Caco-2 (cell line): Measurements from ENCODE around the gene ZNF511. TPM values are rescaled to one million over a fixed set of nuclear protein-coding genes. Genes with fewer than 3 reads are reported as not detected.

Experiments
- BruUV-seq: library from RNA; stranded (reverse); fragments of 400-500 nt; replicated peaks from 2 replicates; lab custom pipeline; 2021; lab: Mats Ljungman, UMichigan
- CTCF ChIA-PET: fragments of 300-600 bp; sonication (Branson Sonifier 250); formaldehyde crosslinking; loops from one replicate; lab custom pipeline; 2022; ENCODE audit warnings: antibody characterized with exemption; lab: Charles Lee
- POLR2A ChIA-PET: fragments of 300-600 bp; sonication (Branson Sonifier 250); formaldehyde crosslinking; loops from one replicate; lab custom pipeline; 2022; ENCODE audit warnings: antibody characterized with exemption; lab: Charles Lee
- DNase-seq, 2 experiments: peaks; one replicate each; pipeline versions ENCODE4 v3.0.0 to v3.0.0-alpha.2; 2020 to 2022
- H3K27me3 ChIP-seq: replicated peaks from 2 replicates; pipeline ENCODE4 v1.6.0; 2011; ENCODE audit warnings: low read length; ENCODE audit not compliant: control insufficient read depth, insufficient read depth
- H3K36me3 ChIP-seq: 2 replicates; pipeline ENCODE4 v1.5.1; 2011; ENCODE audit warnings: low read length; ENCODE audit not compliant: control insufficient read depth, insufficient read depth
- H3K4me1 ChIP-seq: fragments of 250-450 bp; sonication (Bioruptor Pico); 2 replicates; pipeline ENCODE4 v1.5.1; 2020; ENCODE audit warnings: mild to moderate bottlenecking
- H3K4me3 ChIP-seq: 2 replicates; pipeline ENCODE4 v1.5.1; 2011; ENCODE audit warnings: low read depth, mild to moderate bottlenecking, control low read depth, low read length
- H3K9me3 ChIP-seq: fragments of 250-450 bp; sonication (Bioruptor Pico); 2 replicates; pipeline ENCODE4 v1.5.1; 2020; ENCODE audit warnings: mild to moderate bottlenecking, moderate library complexity
- H3K27ac Mint-ChIP-seq: one replicate; pipeline ENCODE4 v1.8.0; 2022; ENCODE audit warnings: mixed read lengths; ENCODE audit not compliant: unreplicated experiment
- H3K27me3 Mint-ChIP-seq: one replicate; pipeline ENCODE4 v1.8.0; 2022; ENCODE audit warnings: mixed read lengths; ENCODE audit not compliant: insufficient read depth, unreplicated experiment
- H3K36me3 Mint-ChIP-seq: one replicate; pipeline ENCODE4 v1.8.0; 2022; ENCODE audit warnings: mild to moderate bottlenecking, mixed read lengths; ENCODE audit not compliant: insufficient read depth, unreplicated experiment
- H3K4me1 Mint-ChIP-seq: one replicate; pipeline ENCODE4 v1.8.0; 2022; ENCODE audit warnings: low read depth, mixed read lengths; ENCODE audit not compliant: unreplicated experiment
- H3K4me3 Mint-ChIP-seq: one replicate; pipeline ENCODE4 v1.8.0; 2022; ENCODE audit warnings: mild to moderate bottlenecking, moderate library complexity, mixed read lengths; ENCODE audit not compliant: unreplicated experiment
- H3K9me3 Mint-ChIP-seq: one replicate; pipeline ENCODE4 v1.8.0; 2022; ENCODE audit warnings: mixed read lengths; ENCODE audit not compliant: unreplicated experiment
- intact Hi-C: fragments of 100-400 bp; cut with micrococcal nuclease; formaldehyde crosslinking; loops from one replicate; pipeline ENCODE4 v1.10.0; 2022; ENCODE audit not compliant: unreplicated experiment
- total RNA-seq: library from RNA; stranded (reverse); gene quantifications from 2 replicates; pipeline ENCODE4 v1.2.3, GENCODE V29; 2022
- TF ChIP-seq, protein P1 (sequence below), 2 experiments: fragments of 200-600 bp in 1 of 2; IDR thresholded peaks; 1 replicate in 1 of 2; 2 replicates in 1 of 2; pipeline versions ENCODE4 v1.5.1 to v1.8.0; 2011 to 2022; ENCODE audit warnings: antibody characterized with exemption in 1 of 2, control low read depth in 1 of 2, inconsistent platforms in 1 of 2, low read depth in 1 of 2, low read length in 1 of 2, mild to moderate bottlenecking in 1 of 2, moderate library complexity in 1 of 2; ENCODE audit not compliant: insufficient read depth in 1 of 2, severe bottlenecking in 1 of 2, unreplicated experiment in 1 of 2

Gene ZNF511
- total RNA-seq, 1 experiment from 2014 or later: 98.5 TPM

GRCh38 chr10:133353202-133353959, 44.7 kb downstream of the ZNF511 start:
- no peak overlapping the region for H3K27ac Mint-ChIP-seq
- no peaks in the 10 kb centered on the region for H3K27me3 Mint-ChIP-seq
- peaks cover 41% of the 10 kb centered on the region for H3K4me1 ChIP-seq

DNA sequence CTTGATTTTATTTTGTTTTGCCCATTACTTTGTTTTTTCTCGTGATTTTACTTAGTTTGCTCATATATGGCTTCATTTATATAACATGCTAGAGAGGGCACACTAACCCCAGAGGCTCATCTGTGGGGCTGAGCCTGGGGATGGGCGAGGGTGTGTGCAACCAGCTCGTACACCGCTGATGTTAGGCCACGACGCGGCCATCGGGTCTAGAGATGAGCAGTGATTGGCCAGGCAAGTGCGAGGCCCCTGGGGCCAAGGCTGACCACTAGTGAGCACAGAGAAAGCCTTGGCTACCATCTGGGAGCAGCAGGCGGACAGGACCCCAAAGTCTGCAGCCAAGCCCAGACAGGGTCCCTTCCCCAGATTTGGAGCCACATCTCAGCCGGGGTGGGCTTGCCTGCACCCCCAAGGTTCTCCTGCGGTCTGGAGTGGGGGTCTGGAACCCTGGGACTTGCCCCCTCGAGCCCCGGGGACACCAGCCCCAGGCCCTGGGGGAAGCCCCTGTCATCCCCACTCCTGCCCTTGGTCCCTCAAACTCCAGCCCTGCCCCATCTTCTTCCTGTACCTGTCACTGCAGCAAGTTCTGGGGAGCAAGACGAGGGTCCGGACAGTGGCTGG, 45.4 kb downstream of the ZNF511 start:
- ChIA-PET POLR2A (interaction anchor here (0.5 kb wide), 1 partner anchor 20 kb away, joined by 5 read pairs; no protein-coding TSS in a partner anchor), CTCF (interaction anchor here (0.9 to 1.7 kb wide), 2 partner anchors 24 to 66 kb away, joined by 3 to 11 read pairs; no protein-coding TSS in a partner anchor)

More at GRCh38 chr10:133353202-133353959, 44.7 kb downstream of the ZNF511 start:
- H3K4me3 Mint-ChIP-seq: no peak overlapping the region
- H3K4me1 Mint-ChIP-seq: peaks cover 8% of the 10 kb centered on the region
- no peak for DNase-seq
- 0 out of 2 replicates have a peak, but pooled peaks cover 5% of the 10 kb centered on the region for H3K36me3 ChIP-seq
- H3K9me3 ChIP-seq: no peaks in the 10 kb centered on the region
- no TSS peak for BruUV-seq
- H3K4me3 ChIP-seq: no peak overlapping the region
- H3K36me3 Mint-ChIP-seq: peaks cover 34% of the 10 kb centered on the region
- TF ChIP-seq, protein P1, sequence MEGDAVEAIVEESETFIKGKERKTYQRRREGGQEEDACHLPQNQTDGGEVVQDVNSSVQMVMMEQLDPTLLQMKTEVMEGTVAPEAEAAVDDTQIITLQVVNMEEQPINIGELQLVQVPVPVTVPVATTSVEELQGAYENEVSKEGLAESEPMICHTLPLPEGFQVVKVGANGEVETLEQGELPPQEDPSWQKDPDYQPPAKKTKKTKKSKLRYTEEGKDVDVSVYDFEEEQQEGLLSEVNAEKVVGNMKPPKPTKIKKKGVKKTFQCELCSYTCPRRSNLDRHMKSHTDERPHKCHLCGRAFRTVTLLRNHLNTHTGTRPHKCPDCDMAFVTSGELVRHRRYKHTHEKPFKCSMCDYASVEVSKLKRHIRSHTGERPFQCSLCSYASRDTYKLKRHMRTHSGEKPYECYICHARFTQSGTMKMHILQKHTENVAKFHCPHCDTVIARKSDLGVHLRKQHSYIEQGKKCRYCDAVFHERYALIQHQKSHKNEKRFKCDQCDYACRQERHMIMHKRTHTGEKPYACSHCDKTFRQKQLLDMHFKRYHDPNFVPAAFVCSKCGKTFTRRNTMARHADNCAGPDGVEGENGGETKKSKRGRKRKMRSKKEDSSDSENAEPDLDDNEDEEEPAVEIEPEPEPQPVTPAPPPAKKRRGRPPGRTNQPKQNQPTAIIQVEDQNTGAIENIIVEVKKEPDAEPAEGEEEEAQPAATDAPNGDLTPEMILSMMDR (IDR thresholded peaks at IDR 0.05; ENCODE audit: insufficient read depth in 1 of 2, low read depth in 1 of 2, low read length in 1 of 2, severe bottlenecking in 1 of 2, unreplicated experiment in 1 of 2): no peak
- ChIA-PET CTCF (interaction anchor here (0.9 to 1.7 kb wide), 2 partner anchors 24 to 66 kb away, joined by 3 to 11 read pairs; no protein-coding TSS in a partner anchor), POLR2A (interaction anchor here (0.5 kb wide), 1 partner anchor 20 kb away, joined by 5 read pairs; no protein-coding TSS in a partner anchor)
- H3K9me3 Mint-ChIP-seq: no peaks in the 10 kb centered on the region
- H3K27me3 ChIP-seq: no peaks in the 10 kb centered on the region
- intact Hi-C loops: no loop called here

More for the DNA sequence above, 45.4 kb downstream of the ZNF511 start:
- TF ChIP-seq, protein P1 (IDR thresholded peaks at IDR 0.05; ENCODE audit: insufficient read depth in 1 of 2, low read depth in 1 of 2, low read length in 1 of 2, severe bottlenecking in 1 of 2, unreplicated experiment in 1 of 2): no peak
- no peak for DNase-seq
- intact Hi-C loops: no loop called here
- BruUV-seq: no TSS peak
- Mint-ChIP-seq H3K27ac (no peak overlapping the region), H3K36me3 (peaks cover 28% of the 10 kb centered on the region), H3K9me3 (no peaks in the 10 kb centered on the region), H3K4me1 (peaks cover 4% of the 10 kb centered on the region), H3K4me3 (no peak overlapping the region), H3K27me3 (no peaks in the 10 kb centered on the region)
- peaks cover 41% of the 10 kb centered on the region for H3K4me1 ChIP-seq
- no peaks in the 10 kb centered on the region for H3K9me3 ChIP-seq
- no peaks in the 10 kb centered on the region for H3K27me3 ChIP-seq
- H3K36me3 ChIP-seq: 0 out of 2 replicates have a peak, but pooled peaks cover 5% of the 10 kb centered on the region
- no peak overlapping the region for H3K4me3 ChIP-seq
